Osteocyte (in vitro differentiated cells): ENCODE measurements around the gene SRCAP. TPM values are rescaled to one million over a fixed set of nuclear protein-coding genes. Genes with fewer than 3 reads are reported as not detected.

Experiments used
- DNase-seq: peaks from one replicate; pipeline ENCODE4 v3.0.0; 2021; ENCODE audit warnings: mixed read lengths; ENCODE audit not compliant: unreplicated experiment; ENCODE audit errors: extremely low spot score
- H3K27ac Mint-ChIP-seq: one replicate; pipeline ENCODE4 v1.8.0; 2021; ENCODE audit warnings: mild to moderate bottlenecking, mixed read lengths; ENCODE audit not compliant: unreplicated experiment
- H3K27me3 Mint-ChIP-seq: one replicate; pipeline ENCODE4 v1.8.0; 2021; ENCODE audit warnings: mixed read lengths; ENCODE audit not compliant: unreplicated experiment
- H3K36me3 Mint-ChIP-seq: one replicate; pipeline ENCODE4 v1.8.0; 2021; ENCODE audit warnings: mixed read lengths; ENCODE audit not compliant: unreplicated experiment
- H3K4me1 Mint-ChIP-seq: one replicate; pipeline ENCODE4 v1.8.0; 2021; ENCODE audit warnings: mixed read lengths; ENCODE audit not compliant: unreplicated experiment
- H3K4me3 Mint-ChIP-seq: one replicate; pipeline ENCODE4 v1.8.0; 2021; ENCODE audit warnings: mild to moderate bottlenecking, moderate library complexity, mixed read lengths; ENCODE audit not compliant: unreplicated experiment
- H3K9me3 Mint-ChIP-seq: one replicate; pipeline ENCODE4 v1.8.0; 2021; ENCODE audit warnings: mixed read lengths; ENCODE audit not compliant: unreplicated experiment
- CTCF ChIP-seq: fragments of 200-600 bp; sonication (generic); IDR thresholded peaks from 2 replicates; pipeline ENCODE4 v1.5.0; 2021; ENCODE audit warnings: antibody characterized with exemption, mild to moderate bottlenecking, moderate library complexity
- long read RNA-seq: library from polyadenylated mRNA; unstranded; transcript quantifications from one replicate; pipeline ENCODE4 v2.0.0, GENCODE V29; 2021
- total RNA-seq: library from RNA; stranded (reverse); gene quantifications from 2 replicates; pipeline ENCODE4 v1.2.1, GENCODE V29; 2021

SRCAP gene
- 69.2 and 73.5 TPM in 2 replicates for total RNA-seq
- long read RNA-seq, partial matches to known transcripts, result 0 of 1 reads
- long read RNA-seq, other reads (novel, unspliced or antisense), result 0 of 1 reads

DNA sequence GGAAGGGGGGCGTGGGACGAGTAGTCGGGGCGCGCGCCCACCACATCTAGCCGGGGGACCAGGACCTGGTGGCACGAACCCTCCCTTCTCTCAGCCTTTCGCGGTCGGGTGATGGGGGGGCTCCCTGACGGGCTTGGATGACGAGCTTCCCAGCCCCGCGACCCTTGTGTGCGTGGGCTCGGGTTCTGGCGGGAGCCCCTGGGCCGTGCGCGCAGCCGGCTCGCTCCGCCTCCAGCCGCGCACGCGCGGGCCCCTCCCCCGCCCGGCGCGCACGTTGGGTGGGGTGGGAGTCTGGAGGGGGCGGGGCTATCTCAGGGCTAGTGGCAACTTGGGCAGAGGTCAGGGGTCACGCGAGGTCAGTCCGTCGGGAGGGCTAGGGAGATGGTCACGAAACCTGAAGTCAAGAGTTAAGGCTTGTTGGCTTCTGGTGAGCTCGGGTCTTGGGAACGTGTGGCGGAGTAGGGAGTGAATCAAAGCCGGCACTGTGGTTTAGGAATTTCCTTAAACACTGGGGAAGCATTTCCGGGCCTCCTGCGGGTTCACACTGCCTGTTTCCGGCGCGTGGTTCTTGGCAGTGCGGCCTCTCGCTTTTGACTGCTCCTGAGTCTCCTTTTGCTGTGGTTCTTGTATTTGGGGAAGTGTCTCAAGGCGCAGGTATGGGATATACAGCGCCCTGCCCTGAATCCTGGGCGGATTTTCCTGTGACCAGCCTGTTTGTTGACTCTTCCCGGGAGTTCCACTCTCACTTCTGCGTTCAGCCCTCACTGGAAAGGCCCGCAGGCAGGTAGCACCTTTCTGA lies at the start of gene SRCAP:
Gene SRCAP, plus strand, starts transcription at position 356 of the 799 bp plus-strand sequence. CDS start 1,654 bp downstream, outside the sequence.
- H3K4me1 Mint-ChIP-seq, result peaks cover 23% of the 10 kb centered on the region
- no peaks in the 10 kb centered on the region for H3K9me3 Mint-ChIP-seq
- H3K27ac Mint-ChIP-seq, result peak within 1 kb of the TSS; percentile 100
- no peak for TF ChIP-seq CTCF
- no peaks in the 10 kb centered on the region for H3K27me3 Mint-ChIP-seq
- peaks cover 14% of the 10 kb centered on the region for H3K36me3 Mint-ChIP-seq
- DNase-seq, result peak; percentile 92
- H3K4me3 Mint-ChIP-seq, result peak within 1 kb of the TSS; percentile 99

GRCh38 chr16:30649725-30650368 lies 49.1 kb upstream of the SRCAP start:
- Mint-ChIP-seq H3K4me1 (peaks cover 21% of the 10 kb centered on the region), H3K4me3 (peak overlapping the region; percentile 87), H3K27me3 (no peaks in the 10 kb centered on the region), H3K27ac (peak overlapping the region; percentile 90), H3K36me3 (peaks cover 5% of the 10 kb centered on the region), H3K9me3 (no peaks in the 10 kb centered on the region)
- TF ChIP-seq CTCF, result no peak
- DNase-seq, result no peak

- TF ChIP-seq CTCF, result no peak
Measured at GRCh38 chr16:30650369-30651123, 48.4 kb upstream of the SRCAP start, which contains the start of gene PRR14. Gene PRR14, plus strand, starts transcription at chr16:30650960. Its CDS starts 686 bp downstream, at chr16:30651646.

DNA sequence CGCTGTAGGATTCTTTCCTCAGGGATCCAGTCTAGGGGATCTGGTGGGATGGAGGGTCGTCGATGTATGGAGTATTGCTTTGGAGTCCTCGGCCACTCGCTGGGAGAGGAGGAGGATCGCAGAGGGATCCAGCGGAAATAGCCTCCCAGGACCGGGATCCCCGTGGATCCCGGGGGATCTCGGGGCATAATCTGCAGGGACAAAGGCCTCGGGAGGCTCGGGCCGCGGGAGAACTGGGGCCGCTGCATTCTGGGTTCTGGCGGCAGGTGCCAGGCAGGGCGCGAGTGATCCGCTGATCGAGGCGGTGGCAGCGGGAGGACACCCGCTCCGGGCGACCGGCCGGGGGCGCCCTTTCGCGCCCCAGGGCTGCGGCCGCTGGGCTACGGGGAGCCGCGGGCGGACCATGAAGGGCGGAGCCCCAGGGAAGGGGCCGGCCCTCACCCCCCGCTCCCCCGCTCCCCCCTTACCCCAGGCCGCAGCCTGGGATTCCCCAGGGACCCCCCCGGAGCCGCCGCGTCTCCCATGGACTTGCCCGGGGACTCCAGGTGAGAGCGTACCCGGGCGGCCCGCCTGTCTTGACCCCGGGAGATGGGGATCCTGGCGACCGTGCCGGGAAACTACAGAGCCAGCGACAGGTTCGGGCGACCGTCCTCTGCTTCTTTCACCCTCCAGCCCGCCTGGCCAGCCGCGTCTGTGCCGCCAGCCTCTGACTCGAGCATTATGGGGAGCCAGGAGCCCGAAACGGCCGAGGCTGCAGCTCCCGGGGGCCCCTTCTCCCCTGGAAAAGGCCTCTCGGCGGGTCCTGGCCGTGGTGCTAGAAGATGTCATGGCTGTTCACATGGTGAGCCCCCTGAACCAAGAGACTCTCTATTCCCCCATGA lies 47.6 kb upstream of the SRCAP start:
- peaks cover 23% of the 10 kb centered on the region for H3K4me1 Mint-ChIP-seq
- peaks cover 7% of the 10 kb centered on the region for H3K36me3 Mint-ChIP-seq
- peak; percentile 65 for TF ChIP-seq CTCF
- no peaks in the 10 kb centered on the region for H3K9me3 Mint-ChIP-seq
- H3K27ac Mint-ChIP-seq, result peak overlapping the region; percentile 90
- DNase-seq, result no peak
- H3K27me3 Mint-ChIP-seq, result no peaks in the 10 kb centered on the region
- peak overlapping the region; percentile 87 for H3K4me3 Mint-ChIP-seq

More at GRCh38 chr16:30650369-30651123, 48.4 kb upstream of the SRCAP start, which contains the start of gene PRR14:
- Mint-ChIP-seq H3K9me3 (no peaks in the 10 kb centered on the region), H3K4me3 (peak within 1 kb of the TSS; percentile 87), H3K27ac (peak within 1 kb of the TSS; percentile 90), H3K36me3 (peaks cover 7% of the 10 kb centered on the region), H3K4me1 (peaks cover 21% of the 10 kb centered on the region), H3K27me3 (no peaks in the 10 kb centered on the region)
- peak; percentile 99 for DNase-seq
